Uterus (tissue), 4 donors: ENCODE measurements around the gene UBXN4. TPM values are rescaled to one million over a fixed set of nuclear protein-coding genes. Genes with fewer than 3 reads are reported as not detected.
"Not testable (repeated sequence)": the region's sequence is repeated elsewhere in the genome, so short reads cannot be mapped to it uniquely, and the experiment has no call there.

Source experiments
- DNase-seq, 2 donors: peaks; one replicate each; pipeline ENCODE4 v3.0.0-alpha.2; 2019 to 2020
- H3K27ac ChIP-seq, 2 donors: fragments of 200-600 bp; sonication (generic); 1 replicate in 1 of 2; 2 replicates in 1 of 2; pipeline ENCODE4 v1.5.1; 2016 to 2018
- H3K27me3 ChIP-seq, 2 donors: fragments of 200-600 bp; sonication (generic); one replicate each; pipeline ENCODE4 v1.5.1; 2018 to 2019; ENCODE audit warnings: control low read depth in 1 of 2
- H3K36me3 ChIP-seq, 2 donors: fragments of 200-600 bp; sonication (generic); one replicate each; pipeline ENCODE4 v1.5.1; 2019; ENCODE audit warnings: control low read depth in 1 of 2
- H3K4me1 ChIP-seq, 2 donors: fragments of 200-600 bp; sonication (generic); one replicate each; pipeline ENCODE4 v1.5.1; 2018 to 2019; ENCODE audit warnings: control low read depth in 1 of 2
- H3K4me3 ChIP-seq, 2 donors: fragments of 200-600 bp; sonication (generic); 1 replicate in 1 of 2; 2 replicates in 1 of 2; pipeline ENCODE4 v1.5.1; 2018 to 2019; ENCODE audit warnings: mild to moderate bottlenecking in 1 of 2
- H3K9me3 ChIP-seq, 2 donors: fragments of 200-600 bp; sonication (generic); one replicate each; pipeline ENCODE4 v1.5.1; 2019; ENCODE audit warnings: control low read depth in 1 of 2
- CTCF ChIP-seq, 4 experiments: fragments of 200-600 bp in 2 of 4; fragments of 450-650 bp in 2 of 4; sonication (generic) in 2 of 4; IDR thresholded peaks; one replicate each; pipeline ENCODE4 v1.5.1; 2016 to 2019; ENCODE audit warnings: antibody characterized with exemption in 4 of 4, mild to moderate bottlenecking in 2 of 4, moderate library complexity in 1 of 4
- POLR2A ChIP-seq, 2 donors: fragments of 450-650 bp; IDR thresholded peaks; one replicate each; pipeline ENCODE4 v1.6.1; 2016; ENCODE audit warnings: antibody characterized with exemption in 2 of 2, mild to moderate bottlenecking in 1 of 2, moderate library complexity in 1 of 2
- intact Hi-C: fragments of 100-400 bp; cut with DNase I; formaldehyde crosslinking; loops from one replicate; pipeline ENCODE4 v1.15.1; 2023; ENCODE audit warnings: low total_unique reads
- total RNA-seq, 4 donors: library from RNA; depleted of rRNA in 3 of 4; stranded (reverse); fragments of >200 nt in 3 of 4; gene quantifications; one replicate each; pipeline versions ENCODE4 v1.1.0 to v1.2.4, GENCODE V29; 2014 to 2023
- donor health status: DM: yes; HTN: yes; CAD: no.

UBXN4 gene
- total RNA-seq = 100 to 1,000 TPM in 2 of 4 donors, 10 to 100 TPM in 2; 24.7 to 116 (median 71.4) TPM

- intact Hi-C loops = no loop called here
Observed at GRCh38 chr2:135741395-135742324, at the start of gene UBXN4. Gene UBXN4 (plus strand): TSS chr2:135741855. CDS start chr2:135741930, 75 bp downstream.

GRCh38 chr2:135694711-135695110, 46.9 kb upstream of the UBXN4 start:
- H3K36me3 ChIP-seq = no peaks in the 10 kb centered on the region
- H3K9me3 ChIP-seq = no peaks in the 10 kb centered on the region
- H3K27me3 ChIP-seq = no peaks in the 10 kb centered on the region
- no peak overlapping the region for H3K4me3 ChIP-seq
- no peaks in the 10 kb centered on the region for H3K4me1 ChIP-seq
- intact Hi-C loops = no loop called here
- no peak for DNase-seq
- peak overlapping the region in 1 of 2 donors; percentile 28 for H3K27ac ChIP-seq
- TF ChIP-seq POLR2A (IDR thresholded peaks at IDR 0.05) (no peak), CTCF (IDR thresholded peaks at IDR 0.05) (no peak)

More at GRCh38 chr2:135741395-135742324, at the start of gene UBXN4:
- Histone ChIP-seq H3K9me3 (no peaks in the 10 kb centered on the region), H3K36me3 (no peaks in the 10 kb centered on the region), H3K27ac (peak within 1 kb of the TSS; percentile 97 to 99), H3K4me3 (peak within 1 kb of the TSS; percentile 64 to 90), H3K27me3 (no peaks in the 10 kb centered on the region), H3K4me1 (peaks cover 0 to 8% of the 10 kb centered on the region in 2 donors)
- peak; percentile 97 for DNase-seq
- TF ChIP-seq POLR2A (IDR thresholded peaks at IDR 0.05) (peak; percentile 92 to 94), CTCF (IDR thresholded peaks at IDR 0.05) (peak in 1 of 4 experiments; percentile 6)

- DNase-seq = no peak
- H3K4me3 ChIP-seq = no peak overlapping the region
- intact Hi-C loops = no loop called here
- H3K27ac ChIP-seq = no peak overlapping the region
- H3K36me3 ChIP-seq = no peaks in the 10 kb centered on the region
- no peaks in the 10 kb centered on the region for H3K4me1 ChIP-seq
- H3K9me3 ChIP-seq = no peaks in the 10 kb centered on the region
- no peaks in the 10 kb centered on the region for H3K27me3 ChIP-seq
- TF ChIP-seq POLR2A (IDR thresholded peaks at IDR 0.05) = no peak
Observed at GRCh38 chr2:135698838-135699237, 42.8 kb upstream of the UBXN4 start.

- Histone ChIP-seq H3K27ac (no peak overlapping the region), H3K36me3 (no peaks in the 10 kb centered on the region), H3K4me1 (no peaks in the 10 kb centered on the region), H3K9me3 (no peaks in the 10 kb centered on the region), H3K27me3 (no peaks in the 10 kb centered on the region), H3K4me3 (no peak overlapping the region)
- TF ChIP-seq POLR2A (IDR thresholded peaks at IDR 0.05) (no peak), CTCF (IDR thresholded peaks at IDR 0.05) (no peak)
- intact Hi-C loops = no loop called here
- DNase-seq = no peak
Observed at GRCh38 chr2:135701442-135701841, 40.2 kb upstream of the UBXN4 start.

GRCh38 chr2:135703300-135703699, 38.4 kb upstream of the UBXN4 start:
- Histone ChIP-seq H3K4me3 (no peak overlapping the region), H3K4me1 (no peaks in the 10 kb centered on the region), H3K27ac (no peak overlapping the region), H3K9me3 (no peaks in the 10 kb centered on the region), H3K36me3 (no peaks in the 10 kb centered on the region), H3K27me3 (no peaks in the 10 kb centered on the region)
- DNase-seq = no peak
- TF ChIP-seq POLR2A (IDR thresholded peaks at IDR 0.05) (no peak), CTCF (IDR thresholded peaks at IDR 0.05) (no peak)
- intact Hi-C loops = no loop called here

GRCh38 chr2:135704075-135704474, 37.6 kb upstream of the UBXN4 start:
- DNase-seq, intact Hi-C loops, H3K4me1 ChIP-seq, H3K36me3 ChIP-seq, H3K27ac ChIP-seq, H3K27me3 ChIP-seq, H3K4me3 ChIP-seq, H3K9me3 ChIP-seq: not testable (repeated sequence)
